Gastrocnemius medialis (tissue), 4 donors: Measurements from ENCODE around the gene COL4A6.

Experiments used
- POLR2A ChIP-seq, 2 donors: fragments of 450-650 bp; IDR thresholded peaks; one replicate each; pipeline ENCODE4 v1.6.1; 2017; ENCODE audit warnings: antibody characterized with exemption in 2 of 2, mild to moderate bottlenecking in 2 of 2, moderate library complexity in 2 of 2
- TF ChIP-seq, protein P1 (sequence below), 5 experiments: fragments of 450-650 bp in 3 of 5; fragments of 200-600 bp in 2 of 5; sonication (generic) in 2 of 5; IDR thresholded peaks in 4 of 5; conservative IDR thresholded peaks in 1 of 5; 1 replicate in 4 of 5; 2 replicates in 1 of 5; pipeline ENCODE4 v1.5.1; 2016 to 2019; ENCODE audit warnings: antibody characterized with exemption in 5 of 5, mild to moderate bottlenecking in 3 of 5, moderate library complexity in 3 of 5

DNA sequence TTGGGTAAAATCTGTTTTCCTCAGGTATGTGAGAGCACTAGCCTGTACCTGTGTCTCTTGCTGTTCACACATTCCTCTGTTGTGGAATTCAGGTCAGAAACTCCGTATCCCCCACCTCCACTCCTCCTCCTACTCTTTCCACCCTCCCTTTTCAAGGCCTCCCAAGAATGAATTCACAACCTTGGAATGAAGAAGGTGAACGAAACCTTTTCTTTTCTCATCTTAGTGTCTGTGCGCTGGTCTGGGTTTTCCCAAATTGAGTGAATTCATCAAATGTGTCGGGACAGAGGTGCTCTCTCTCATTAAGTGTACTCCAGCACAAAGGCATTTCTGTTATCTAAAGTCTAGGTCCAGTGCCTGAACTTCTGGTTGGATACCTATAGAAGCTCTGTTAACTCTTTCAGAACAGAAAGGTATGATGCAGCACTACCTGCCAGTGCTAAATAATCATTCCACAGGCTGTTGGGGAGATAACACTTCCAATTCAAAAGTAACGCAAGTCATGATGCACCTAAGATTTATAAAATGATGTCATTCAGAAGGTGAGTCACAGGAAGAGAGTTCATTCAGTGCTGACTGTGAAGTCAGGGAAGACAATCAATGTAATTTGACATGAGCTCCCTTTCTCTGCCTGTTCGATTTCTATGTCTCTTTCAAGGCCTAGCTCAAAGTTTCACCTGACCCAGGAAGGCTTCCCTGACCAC is 41.9 kb downstream of the COL4A6 start:
- TF ChIP-seq, protein P1, sequence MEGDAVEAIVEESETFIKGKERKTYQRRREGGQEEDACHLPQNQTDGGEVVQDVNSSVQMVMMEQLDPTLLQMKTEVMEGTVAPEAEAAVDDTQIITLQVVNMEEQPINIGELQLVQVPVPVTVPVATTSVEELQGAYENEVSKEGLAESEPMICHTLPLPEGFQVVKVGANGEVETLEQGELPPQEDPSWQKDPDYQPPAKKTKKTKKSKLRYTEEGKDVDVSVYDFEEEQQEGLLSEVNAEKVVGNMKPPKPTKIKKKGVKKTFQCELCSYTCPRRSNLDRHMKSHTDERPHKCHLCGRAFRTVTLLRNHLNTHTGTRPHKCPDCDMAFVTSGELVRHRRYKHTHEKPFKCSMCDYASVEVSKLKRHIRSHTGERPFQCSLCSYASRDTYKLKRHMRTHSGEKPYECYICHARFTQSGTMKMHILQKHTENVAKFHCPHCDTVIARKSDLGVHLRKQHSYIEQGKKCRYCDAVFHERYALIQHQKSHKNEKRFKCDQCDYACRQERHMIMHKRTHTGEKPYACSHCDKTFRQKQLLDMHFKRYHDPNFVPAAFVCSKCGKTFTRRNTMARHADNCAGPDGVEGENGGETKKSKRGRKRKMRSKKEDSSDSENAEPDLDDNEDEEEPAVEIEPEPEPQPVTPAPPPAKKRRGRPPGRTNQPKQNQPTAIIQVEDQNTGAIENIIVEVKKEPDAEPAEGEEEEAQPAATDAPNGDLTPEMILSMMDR (IDR thresholded peaks at IDR 0.05 in 4 of 5, conservative IDR thresholded peaks at IDR 0.05 in 1 of 5): no peak
- no peak for TF ChIP-seq POLR2A (IDR thresholded peaks at IDR 0.05)
